HepG2 (cell line): ENCODE results near the gene TBR1. TPM values are rescaled to one million over a fixed set of nuclear protein-coding genes. Genes with fewer than 3 reads are reported as not detected.

ENCODE experiments used
- ATAC-seq: fragments of 200-7000 bp; cut with Tn5 transposase; 3 replicates; pipeline ENCODE4 v1.9.1; 2020; ENCODE audit warnings: mild to moderate bottlenecking, moderate library complexity
- BruUV-seq: library from RNA; stranded (reverse); fragments of 400-500 nt; replicated peaks from 2 replicates; lab custom pipeline; 2021; lab: Mats Ljungman, UMichigan
- CTCF ChIA-PET: fragments of 300-600 bp; formaldehyde crosslinking; extraction: SDS; loops from one replicate; lab custom pipeline; 2021; ENCODE audit warnings: low total read pairs, inconsistent platforms, low intra/inter-chr PET ratio; lab: Yijun Ruan, JAX
- POLR2A ChIA-PET: fragments of 350-600 bp; sonication (Branson Sonifier 250); formaldehyde crosslinking; loops from one replicate; lab custom pipeline; 2020; ENCODE audit warnings: antibody characterized with exemption, inconsistent platforms; lab: Yijun Ruan, JAX
- DNase-seq: peaks from one replicate; pipeline ENCODE4 v3.0.0-alpha.2; 2015; ENCODE audit warnings: low spot score
- FAIRE-seq: peaks from 3 replicates; lab custom pipeline; 2011; peaks lifted over from hg19 to GRCh38; lab: Jason Lieb, UNC
- H2AFZ ChIP-seq: one replicate; pipeline ENCODE4 v1.6.1; 2011; ENCODE audit warnings: low read length, inconsistent platforms
- H3K27ac ChIP-seq: fragments of 300-600 bp; 3 replicates; pipeline ENCODE4 v1.8.0; 2011; ENCODE audit warnings: mixed run types, mild to moderate bottlenecking, mixed read lengths, low read length, inconsistent platforms; ENCODE audit not compliant: insufficient read depth; ENCODE audit errors: extremely low read length
- H3K27me3 ChIP-seq, 2 experiments: fragments of 200-600 bp in 1 of 2; 2 replicates in 1 of 2; 3 replicates in 1 of 2; pipeline versions ENCODE4 v1.6.0 to v1.8.0; 2011; ENCODE audit warnings: low read length in 2 of 2, mild to moderate bottlenecking in 2 of 2, moderate library complexity in 2 of 2, inconsistent platforms in 1 of 2; ENCODE audit not compliant: insufficient read depth in 2 of 2, control insufficient read depth in 1 of 2
- H3K36me3 ChIP-seq, 2 experiments: fragments of 200-600 bp in 1 of 2; replicated peaks in 1 of 2; 2 replicates in 1 of 2; 3 replicates in 1 of 2; pipeline versions ENCODE4 v1.5.1 to v1.8.0; 2011; ENCODE audit warnings: low read length in 2 of 2, inconsistent platforms in 1 of 2; ENCODE audit not compliant: insufficient read depth in 2 of 2, control insufficient read depth in 1 of 2
- H3K4me1 ChIP-seq: 2 replicates; pipeline ENCODE4 v1.5.1; 2012; ENCODE audit warnings: low read length, inconsistent platforms; ENCODE audit not compliant: insufficient read depth
- H3K4me2 ChIP-seq: 2 replicates; pipeline ENCODE4 v1.6.0; 2011; ENCODE audit warnings: low read depth, low read length, inconsistent platforms
- H3K4me3 ChIP-seq, 3 experiments: fragments of 200-600 bp in 1 of 3; sonication (generic), shearing (Covaris generic) in 1 of 3; replicated peaks in 1 of 3; 2 replicates each; pipeline ENCODE4 v1.5.1; 2011 to 2016; ENCODE audit warnings: low read length in 3 of 3, inconsistent platforms in 2 of 3, low read depth in 2 of 3, mild to moderate bottlenecking in 2 of 3, control low read depth in 1 of 3, mixed read lengths in 1 of 3; ENCODE audit not compliant: insufficient read depth in 1 of 3
- H3K79me2 ChIP-seq: one replicate; pipeline ENCODE4 v1.6.1; 2011; ENCODE audit warnings: low read length, inconsistent platforms; ENCODE audit not compliant: insufficient read depth
- H3K9ac ChIP-seq: 2 replicates; pipeline ENCODE4 v1.6.0; 2011; ENCODE audit warnings: mild to moderate bottlenecking, low read depth, low read length, inconsistent platforms; ENCODE audit not compliant: insufficient read depth
- H3K9me3 ChIP-seq: 2 replicates; pipeline ENCODE4 v1.5.1; 2012; ENCODE audit warnings: mild to moderate bottlenecking, low read length
- H4K20me1 ChIP-seq: 2 replicates; pipeline ENCODE4 v1.6.0; 2011; ENCODE audit warnings: inconsistent platforms, mild to moderate bottlenecking, low read length, moderate library complexity; ENCODE audit not compliant: insufficient read depth
- EZH2 ChIP-seq: conservative IDR thresholded peaks from 2 replicates; pipeline ENCODE4 v1.6.1; 2012; ENCODE audit warnings: mild to moderate bottlenecking, low read depth, low read length, moderate library complexity
- U2AF2 ChIP-seq: fragments of 200-400 bp; formaldehyde crosslinking; IDR thresholded peaks from 2 replicates; pipeline ENCODE4 v1.6.1; 2017; ENCODE audit warnings: low read depth, mild to moderate bottlenecking, low read length
- ZC3H4 ChIP-seq: sonication (generic); formaldehyde crosslinking; IDR thresholded peaks from 2 replicates; pipeline ENCODE4 v1.4.0; 2020; ENCODE audit warnings: missing genetic modification reagents, borderline replicate concordance
- ZNF605 ChIP-seq: sonication (generic); formaldehyde crosslinking; IDR thresholded peaks from 2 replicates; pipeline ENCODE4 v1.8.0; 2022; ENCODE audit warnings: mild to moderate bottlenecking, missing genetic modification reagents
- WGBS: methylation state at CpG from one replicate; pipeline ENCODE4 v1.1.6; 2017; ENCODE audit warnings: low lambda C conversion rate; 5-methylcytosine and 5-hydroxymethylcytosine counted together
- in situ Hi-C: cut with HindIII; loops from 2 replicates; pipeline ENCODE4 v1.10.0; 2017; ENCODE audit warnings: low pct_unique_long_range_greater_than_20kb; ENCODE audit not compliant: extremely low pct_ligation_motif_present
- intact Hi-C: fragments of 100-400 bp; cut with micrococcal nuclease; formaldehyde crosslinking; loops from one replicate; pipeline ENCODE4 v1.10.0; 2022; ENCODE audit not compliant: unreplicated experiment
- polyA plus RNA-seq, 8 experiments: library from polyadenylated mRNA; depleted of rRNA in 3 of 8; stranded (reverse) in 7 of 8; unstranded in 1 of 8; fragments of >200 nt; fragmentation: Illumina TruSeq in 4 of 8; extraction: Trizol in 4 of 8; gene quantifications; 2 replicates each; pipeline versions ENCODE4 v1.2.1 to v1.2.3, GENCODE V29; 2011 to 2016; ENCODE audit warnings: low read depth in 4 of 8, missing spikeins in 1 of 8, mixed read lengths in 1 of 8; ENCODE audit not compliant: insufficient read depth in 1 of 8
- total RNA-seq, 5 experiments: library from RNA; depleted of rRNA; stranded (reverse); fragments of >200 nt; fragmentation: Illumina TruSeq; extraction: Trizol; gene quantifications; 2 replicates each; pipeline ENCODE4 v1.2.3, GENCODE V29; 2016; ENCODE audit warnings: low read depth in 1 of 5
- TF ChIP-seq, protein P1 (sequence below): sonication (generic); formaldehyde crosslinking; IDR thresholded peaks from 2 replicates; pipeline ENCODE4 v1.5.0; 2020; ENCODE audit warnings: missing genetic modification reagents
- TF ChIP-seq, protein P2 (sequence below): IDR thresholded peaks from 2 replicates; pipeline ENCODE4 v1.6.1; 2018; ENCODE audit warnings: missing genetic modification reagents, mild to moderate bottlenecking, missing compliant biosample characterization

TBR1 gene
- total and polyA plus RNA-seq, 2 of the 13 experiments (the other 11 are each of a cell fraction or from before 2014, with no cell fraction given), result not detected

GRCh38 chr2:161417438-161418274 is 1.6 kb downstream of the TBR1 start:
- CTCF ChIA-PET, result no interaction called here
- Histone ChIP-seq H3K9ac (no peak overlapping the region), H3K9me3 (no peaks in the 10 kb centered on the region), H3K79me2 (no peaks in the 10 kb centered on the region), H3K4me2 (no peak overlapping the region), H3K27me3 (peaks cover 18 to 74% of the 10 kb centered on the region in 2 experiments), H3K36me3 (no peaks in the 10 kb centered on the region), H4K20me1 (no peaks in the 10 kb centered on the region), H2AFZ (no peak overlapping the region), H3K4me3 (no peak overlapping the region), H3K4me1 (peaks cover 44% of the 10 kb centered on the region), H3K27ac (no peak overlapping the region)
- no peak for TF ChIP-seq ZC3H4 (CRISPR knock-in tag)
- peak; percentile 3; the same call in 1 of the 2 replicates for TF ChIP-seq EZH2
- TF ChIP-seq U2AF2, result no peak
- TF ChIP-seq, protein P1, sequence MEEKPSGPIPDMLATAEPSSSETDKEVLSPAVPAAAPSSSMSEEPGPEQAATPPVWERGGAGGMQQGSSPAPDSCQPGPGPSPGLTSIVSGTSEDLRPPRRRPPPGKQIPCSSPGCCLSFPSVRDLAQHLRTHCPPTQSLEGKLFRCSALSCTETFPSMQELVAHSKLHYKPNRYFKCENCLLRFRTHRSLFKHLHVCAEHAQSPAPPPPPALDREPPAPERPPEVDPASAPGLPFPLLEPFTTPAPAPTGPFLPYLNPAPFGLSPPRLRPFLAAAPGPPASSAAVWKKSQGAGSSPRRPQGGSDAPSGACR (CRISPR knock-in tag), result no peak
- WGBS, result 48% methylated on average over 21 of the region's 21 CpGs
- BruUV-seq, result no TSS peak
- POLR2A ChIA-PET, result no interaction called here
- in situ Hi-C loops, result no loop called here
- no peak for FAIRE-seq
- ATAC-seq, result no peak
- DNase-seq, result no peak
- intact Hi-C loops, result loop anchor here (5.0 kb wide), 1 partner anchor 110 kb away; the partner anchor contains the start of gene PSMD14

- DNase-seq (no peak), ATAC-seq (no peak), FAIRE-seq (no peak)
- Histone ChIP-seq H3K27me3 (peaks cover 18 to 77% of the 10 kb centered on the region in 2 experiments), H3K79me2 (no peaks in the 10 kb centered on the region), H3K9ac (no peak overlapping the region), H2AFZ (no peak overlapping the region), H3K4me1 (peaks cover 44% of the 10 kb centered on the region), H3K4me3 (peak overlapping the region in 1 of 3 experiments; percentile 64; a peak in 1 of 6 replicates), H3K9me3 (no peaks in the 10 kb centered on the region), H3K4me2 (peak overlapping the region; percentile 67), H4K20me1 (no peaks in the 10 kb centered on the region), H3K36me3 (no peaks in the 10 kb centered on the region), H3K27ac (no peak overlapping the region)
- 17% methylated on average over 15 of the region's 15 CpGs for WGBS
- in situ Hi-C loops, result no loop called here
- ChIA-PET CTCF (no interaction called here), POLR2A (no interaction called here)
- no TSS peak for BruUV-seq
- 0 out of 2 replicates have a peak, but pooled peaks have one; percentile 23 for TF ChIP-seq ZNF605
- TF ChIP-seq, protein P2, sequence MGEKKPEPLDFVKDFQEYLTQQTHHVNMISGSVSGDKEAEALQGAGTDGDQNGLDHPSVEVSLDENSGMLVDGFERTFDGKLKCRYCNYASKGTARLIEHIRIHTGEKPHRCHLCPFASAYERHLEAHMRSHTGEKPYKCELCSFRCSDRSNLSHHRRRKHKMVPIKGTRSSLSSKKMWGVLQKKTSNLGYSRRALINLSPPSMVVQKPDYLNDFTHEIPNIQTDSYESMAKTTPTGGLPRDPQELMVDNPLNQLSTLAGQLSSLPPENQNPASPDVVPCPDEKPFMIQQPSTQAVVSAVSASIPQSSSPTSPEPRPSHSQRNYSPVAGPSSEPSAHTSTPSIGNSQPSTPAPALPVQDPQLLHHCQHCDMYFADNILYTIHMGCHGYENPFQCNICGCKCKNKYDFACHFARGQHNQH (CRISPR knock-in tag), result no peak
- intact Hi-C loops, result loop anchor here (5.0 kb wide), 1 partner anchor 111 kb away; the partner anchor contains the start of gene PSMD14
Observed at GRCh38 chr2:161418275-161418714, 2.2 kb downstream of the TBR1 start.
